ENCODE measurements around the gene CDH23.

DNA sequence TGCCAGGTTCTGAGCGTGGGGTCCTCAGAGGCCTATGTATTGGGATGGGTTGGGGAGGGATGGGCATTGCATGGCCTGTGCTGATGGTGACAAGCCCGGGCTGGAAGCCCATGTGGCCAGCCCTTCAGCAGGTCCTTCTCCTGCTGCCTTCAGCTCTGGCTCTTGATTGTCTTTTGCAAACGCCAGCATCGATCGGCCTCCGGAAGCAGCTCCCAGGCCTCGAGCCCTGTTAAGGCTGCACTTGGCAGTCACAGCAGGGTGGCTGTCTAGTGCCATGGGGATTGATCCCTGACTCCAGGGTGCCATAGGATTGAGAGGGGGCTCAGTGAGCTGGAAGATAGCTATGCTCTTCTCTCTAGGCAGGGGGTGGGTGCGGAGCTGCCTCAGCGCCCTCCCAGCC, 51.4 kb downstream of the CDH23 start:
- TF ChIP-seq CTCF (conservative IDR thresholded peaks at IDR 0.05) (no peak), EZH2 (IDR thresholded peaks at IDR 0.05; ENCODE audit: low read depth) (no peak)
